SK-N-SH treated with all-trans-retinoic acid at 6 μM for 48 hours (cell line): ENCODE results near the gene LHFPL2.

Experiments
- ATAC-seq: fragments of 200-7000 bp; cut with Tn5 transposase; 3 replicates; pipeline ENCODE4 v1.9.1; 2020; ENCODE audit warnings: mild to moderate bottlenecking, moderate library complexity
- BACH2 ChIP-seq: fragments of 250-450 bp; sonication (Bioruptor Pico); IDR thresholded peaks from 2 replicates; pipeline ENCODE4 v1.9.0; 2021; ENCODE audit warnings: mild to moderate bottlenecking, borderline replicate concordance
- CREB5 ChIP-seq: fragments of 250-450 bp; sonication (Bioruptor Pico); IDR thresholded peaks from 2 replicates; pipeline ENCODE4 v1.5.1; 2020; ENCODE audit warnings: low read depth, mild to moderate bottlenecking, moderate library complexity
- CSDC2 ChIP-seq: fragments of 250-450 bp; sonication (Bioruptor Pico); IDR thresholded peaks from 2 replicates; pipeline ENCODE4 v1.5.0; 2020; ENCODE audit warnings: mild to moderate bottlenecking, moderate library complexity
- CSRNP3 ChIP-seq: fragments of 250-450 bp; sonication (Bioruptor Pico); IDR thresholded peaks from 2 replicates; pipeline ENCODE4 v1.5.1; 2021; ENCODE audit warnings: mild to moderate bottlenecking, moderate library complexity
- ESRRG ChIP-seq: fragments of 250-450 bp; sonication (Bioruptor Pico); IDR thresholded peaks from 2 replicates; pipeline ENCODE4 v1.6.1; 2021; ENCODE audit warnings: mild to moderate bottlenecking
- GLIS3 ChIP-seq: fragments of 250-450 bp; sonication (Bioruptor Pico); IDR thresholded peaks from 2 replicates; pipeline ENCODE4 v1.5.0; 2020; ENCODE audit warnings: mild to moderate bottlenecking, moderate library complexity
- ISL1 ChIP-seq: fragments of 250-450 bp; sonication (Bioruptor Pico); IDR thresholded peaks from 2 replicates; pipeline ENCODE4 v2.1.2; 2022; ENCODE audit warnings: mild to moderate bottlenecking, moderate library complexity
- OSR1 ChIP-seq: fragments of 250-450 bp; sonication (Bioruptor Pico); IDR thresholded peaks from 2 replicates; pipeline ENCODE4 v1.8.0; 2022; ENCODE audit warnings: moderate library complexity, mild to moderate bottlenecking, inconsistent platforms
- PPARA ChIP-seq: fragments of 250-450 bp; sonication (Bioruptor Pico); IDR thresholded peaks from 2 replicates; pipeline ENCODE4 v1.5.0; 2020; ENCODE audit warnings: mild to moderate bottlenecking, borderline replicate concordance
- RARB ChIP-seq: fragments of 250-450 bp; sonication (Bioruptor Pico); IDR thresholded peaks from 2 replicates; pipeline ENCODE4 v1.8.0; 2021; ENCODE audit warnings: mild to moderate bottlenecking, moderate library complexity
- SNAI2 ChIP-seq: fragments of 250-450 bp; sonication (Bioruptor Pico); IDR thresholded peaks from 2 replicates; pipeline ENCODE4 v1.5.0; 2020; ENCODE audit warnings: mild to moderate bottlenecking, moderate library complexity
- TCF4 ChIP-seq: fragments of 250-450 bp; sonication (Bioruptor Pico); IDR thresholded peaks from 2 replicates; pipeline ENCODE4 v1.8.0; 2021; ENCODE audit warnings: mild to moderate bottlenecking, moderate library complexity, borderline replicate concordance
- TOX ChIP-seq: fragments of 250-450 bp; sonication (Bioruptor Pico); IDR thresholded peaks from 2 replicates; pipeline ENCODE4 v1.8.0; 2021; ENCODE audit warnings: mild to moderate bottlenecking, moderate library complexity, borderline replicate concordance
- ZC3H10 ChIP-seq: fragments of 250-450 bp; sonication (Bioruptor Pico); IDR thresholded peaks from 2 replicates; pipeline ENCODE4 v1.5.1; 2021; ENCODE audit warnings: mild to moderate bottlenecking, moderate library complexity
- ZFP3 ChIP-seq: fragments of 250-450 bp; sonication (Bioruptor Pico); IDR thresholded peaks from 2 replicates; pipeline ENCODE4 v1.5.0; 2020; ENCODE audit warnings: mild to moderate bottlenecking, moderate library complexity
- ZFP30 ChIP-seq: fragments of 450-650 bp; formaldehyde crosslinking; IDR thresholded peaks from 2 replicates; pipeline ENCODE4 v1.5.0; 2022; ENCODE audit warnings: mild to moderate bottlenecking, moderate library complexity
- ZNF565 ChIP-seq: fragments of 450-650 bp; formaldehyde crosslinking; conservative IDR thresholded peaks from 2 replicates; pipeline ENCODE4 v1.5.0; 2020; ENCODE audit warnings: low read depth, mild to moderate bottlenecking, moderate library complexity
- ZNF70 ChIP-seq: fragments of 450-650 bp; formaldehyde crosslinking; IDR thresholded peaks from 2 replicates; pipeline ENCODE4 v1.5.0; 2020; ENCODE audit warnings: mild to moderate bottlenecking, moderate library complexity
- ZNF8 ChIP-seq: fragments of 450-650 bp; formaldehyde crosslinking; IDR thresholded peaks from 2 replicates; pipeline ENCODE4 v1.5.0; 2020; ENCODE audit warnings: mild to moderate bottlenecking, moderate library complexity
- TF ChIP-seq, protein P1 (sequence below): fragments of 250-450 bp; sonication (Bioruptor Pico); IDR thresholded peaks from 2 replicates; pipeline ENCODE4 v1.8.0; 2021; ENCODE audit warnings: low read depth, mild to moderate bottlenecking, moderate library complexity, borderline replicate concordance
- TF ChIP-seq, protein P2 (sequence below): fragments of 250-450 bp; sonication (Bioruptor Pico); IDR thresholded peaks from 2 replicates; pipeline ENCODE4 v1.8.0; 2020; ENCODE audit warnings: mild to moderate bottlenecking, moderate library complexity, borderline replicate concordance

Gene LHFPL2

DNA sequence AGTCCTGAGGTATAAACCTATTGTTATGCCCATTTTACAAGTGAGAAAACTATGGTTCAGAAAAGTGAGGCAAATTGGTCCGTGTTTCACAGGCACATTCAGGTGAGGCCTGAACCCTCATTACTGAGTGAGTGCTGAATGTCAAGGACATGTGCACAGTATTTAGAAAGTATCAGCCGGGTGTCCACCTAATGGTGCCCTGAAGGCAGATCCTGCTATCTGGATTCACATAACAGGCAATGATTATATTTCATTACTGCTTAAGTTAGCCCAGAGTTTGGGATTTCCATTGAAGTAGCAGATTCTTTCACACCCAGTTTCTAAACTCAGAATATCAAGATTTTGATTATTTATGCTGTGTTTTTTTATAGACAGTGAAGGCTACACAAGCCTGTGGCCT lies 142.7 kb downstream of the LHFPL2 start:
- no peak for TF ChIP-seq CSRNP3 (CRISPR knock-in tag)
- TF ChIP-seq ZFP30 (CRISPR knock-in tag), result no peak
- no peak for TF ChIP-seq RARB
- no peak for TF ChIP-seq ZNF8
- no peak for TF ChIP-seq CSDC2 (CRISPR knock-in tag)
- TF ChIP-seq, protein P1, sequence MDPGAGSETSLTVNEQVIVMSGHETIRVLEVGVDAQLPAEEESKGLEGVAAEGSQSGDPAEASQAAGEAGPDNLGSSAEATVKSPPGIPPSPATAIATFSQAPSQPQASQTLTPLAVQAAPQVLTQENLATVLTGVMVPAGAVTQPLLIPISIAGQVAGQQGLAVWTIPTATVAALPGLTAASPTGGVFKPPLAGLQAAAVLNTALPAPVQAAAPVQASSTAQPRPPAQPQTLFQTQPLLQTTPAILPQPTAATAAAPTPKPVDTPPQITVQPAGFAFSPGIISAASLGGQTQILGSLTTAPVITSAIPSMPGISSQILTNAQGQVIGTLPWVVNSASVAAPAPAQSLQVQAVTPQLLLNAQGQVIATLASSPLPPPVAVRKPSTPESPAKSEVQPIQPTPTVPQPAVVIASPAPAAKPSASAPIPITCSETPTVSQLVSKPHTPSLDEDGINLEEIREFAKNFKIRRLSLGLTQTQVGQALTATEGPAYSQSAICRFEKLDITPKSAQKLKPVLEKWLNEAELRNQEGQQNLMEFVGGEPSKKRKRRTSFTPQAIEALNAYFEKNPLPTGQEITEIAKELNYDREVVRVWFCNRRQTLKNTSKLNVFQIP (CRISPR knock-in tag), result no peak
- TF ChIP-seq GLIS3, result no peak
- TF ChIP-seq ZNF565 (CRISPR knock-in tag), result no peak
- no peak for TF ChIP-seq BACH2 (CRISPR knock-in tag)
- TF ChIP-seq, protein P2, sequence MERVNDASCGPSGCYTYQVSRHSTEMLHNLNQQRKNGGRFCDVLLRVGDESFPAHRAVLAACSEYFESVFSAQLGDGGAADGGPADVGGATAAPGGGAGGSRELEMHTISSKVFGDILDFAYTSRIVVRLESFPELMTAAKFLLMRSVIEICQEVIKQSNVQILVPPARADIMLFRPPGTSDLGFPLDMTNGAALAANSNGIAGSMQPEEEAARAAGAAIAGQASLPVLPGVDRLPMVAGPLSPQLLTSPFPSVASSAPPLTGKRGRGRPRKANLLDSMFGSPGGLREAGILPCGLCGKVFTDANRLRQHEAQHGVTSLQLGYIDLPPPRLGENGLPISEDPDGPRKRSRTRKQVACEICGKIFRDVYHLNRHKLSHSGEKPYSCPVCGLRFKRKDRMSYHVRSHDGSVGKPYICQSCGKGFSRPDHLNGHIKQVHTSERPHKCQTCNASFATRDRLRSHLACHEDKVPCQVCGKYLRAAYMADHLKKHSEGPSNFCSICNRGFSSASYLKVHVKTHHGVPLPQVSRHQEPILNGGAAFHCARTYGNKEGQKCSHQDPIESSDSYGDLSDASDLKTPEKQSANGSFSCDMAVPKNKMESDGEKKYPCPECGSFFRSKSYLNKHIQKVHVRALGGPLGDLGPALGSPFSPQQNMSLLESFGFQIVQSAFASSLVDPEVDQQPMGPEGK (CRISPR knock-in tag), result no peak
- no peak for TF ChIP-seq ZNF70 (CRISPR knock-in tag)
- no peak for TF ChIP-seq ZC3H10 (CRISPR knock-in tag)
- TF ChIP-seq PPARA (CRISPR knock-in tag), result no peak
- TF ChIP-seq TCF4 (CRISPR knock-in tag), result no peak
- TF ChIP-seq SNAI2 (CRISPR knock-in tag), result no peak
- TF ChIP-seq OSR1 (CRISPR knock-in tag), result no peak
- no peak for TF ChIP-seq ESRRG (CRISPR knock-in tag)
- no peak for TF ChIP-seq TOX (CRISPR knock-in tag)
- no peak for TF ChIP-seq ZFP3 (CRISPR knock-in tag)
- no peak for TF ChIP-seq CREB5 (CRISPR knock-in tag)
- ATAC-seq, result no peak

DNA sequence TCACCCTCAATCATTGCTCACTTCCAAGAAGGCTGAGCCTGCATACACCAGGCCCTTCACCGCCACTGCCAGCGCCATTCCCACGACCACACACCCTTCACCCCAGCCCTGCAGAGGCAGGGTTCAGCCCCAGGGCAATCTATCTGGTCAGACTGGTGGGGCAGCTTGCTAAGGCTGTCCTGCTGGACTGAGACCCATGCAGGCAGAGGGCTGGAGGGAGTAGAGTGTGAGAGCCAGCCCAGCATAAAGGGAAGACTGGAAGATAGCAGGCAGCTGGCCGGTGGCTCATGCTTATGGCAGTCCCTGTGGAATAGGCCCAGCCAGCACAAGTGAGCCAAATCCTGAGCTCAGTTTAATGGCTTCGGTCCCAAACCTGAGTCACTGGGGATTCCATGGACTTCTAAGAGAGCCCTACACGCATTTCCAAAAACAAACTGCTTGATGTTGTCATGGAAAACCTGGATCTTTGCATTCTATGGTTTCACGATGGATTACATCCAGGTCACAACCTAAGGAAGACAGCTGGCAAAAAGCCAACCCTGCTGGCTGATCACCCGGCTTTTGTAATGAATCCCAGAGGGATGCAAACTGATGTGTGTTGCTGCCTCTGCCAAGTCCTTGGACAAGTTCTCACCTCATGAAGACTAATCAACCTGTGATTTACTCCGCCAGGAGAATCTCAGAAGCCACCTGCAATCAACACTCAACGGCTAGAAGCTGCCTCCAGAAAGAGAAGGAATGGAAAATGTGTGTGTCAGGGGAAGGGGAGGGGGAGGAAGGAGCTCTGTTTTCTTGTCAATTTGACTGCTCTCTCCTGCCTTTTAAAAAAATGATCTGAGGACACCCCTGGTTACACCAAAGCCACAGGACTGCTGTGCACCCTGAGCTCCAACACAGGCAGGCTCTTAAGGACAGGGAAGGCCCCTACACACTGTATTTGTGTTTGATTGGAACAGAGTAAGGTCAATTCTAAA lies 143.6 kb downstream of the LHFPL2 start:
- ATAC-seq, result peak; percentile 87
- no peak for TF ChIP-seq ZNF565 (CRISPR knock-in tag)
- TF ChIP-seq TOX (CRISPR knock-in tag), result peak; percentile 67
- TF ChIP-seq SNAI2 (CRISPR knock-in tag), result 0 out of 2 replicates have a peak, but pooled peaks have one; percentile 8
- TF ChIP-seq CSDC2 (CRISPR knock-in tag), result 0 out of 2 replicates have a peak, but pooled peaks have one; percentile 79
- TF ChIP-seq ZNF70 (CRISPR knock-in tag), result no peak
- 0 out of 2 replicates have a peak, but pooled peaks have one; percentile 41 for TF ChIP-seq ZFP3 (CRISPR knock-in tag)
- TF ChIP-seq ISL1 (CRISPR knock-in tag), result peak; percentile 77
- peak; percentile 83 for TF ChIP-seq CREB5 (CRISPR knock-in tag)
